ENCODE data around the gene COL2A1. TPM values are rescaled to one million over a fixed set of nuclear protein-coding genes. Genes with fewer than 3 reads are reported as not detected.

Gene COL2A1
- total and polyA plus RNA-seq, 2 donors = 2.3 TPM; not detected in 1

DNA sequence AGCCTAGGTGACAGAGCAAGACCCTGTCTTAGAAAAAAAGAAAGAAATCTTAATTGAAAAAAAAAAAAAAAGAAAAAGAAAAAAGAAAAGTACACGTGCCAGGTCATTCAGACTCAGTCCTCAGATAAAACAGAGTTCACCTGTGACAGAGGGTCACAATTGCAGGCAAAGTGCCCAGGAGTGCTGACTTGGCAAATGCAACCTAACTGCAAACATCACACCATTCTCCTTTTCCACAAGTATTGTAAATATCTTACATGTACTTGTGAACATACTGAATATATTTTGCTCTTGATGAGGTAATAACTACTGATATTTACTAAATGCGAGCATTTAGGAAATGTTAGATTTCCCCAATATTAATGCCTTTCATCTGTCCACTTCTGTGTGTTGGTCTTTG is 9.0 kb upstream of the COL2A1 start:
- 73% methylated on average over 2 of the region's 2 CpGs for WGBS
- H3K27ac ChIP-seq (ENCODE audit: low read depth) = no peak overlapping the region
- no peaks in the 10 kb centered on the region for H3K36me3 ChIP-seq (ENCODE audit: insufficient read depth)
- H3K4me1 ChIP-seq (ENCODE audit: insufficient read depth) = no peaks in the 10 kb centered on the region
- DNase-seq (ENCODE audit: extremely low spot score) = no peak
- H3K4me3 ChIP-seq (ENCODE audit: low read depth, low read length) = no peak overlapping the region

- no peak for DNase-seq (ENCODE audit: extremely low spot score)
- Histone ChIP-seq H3K27ac (ENCODE audit: low read depth) (no peak overlapping the region), H3K4me3 (ENCODE audit: low read depth, low read length) (no peak overlapping the region), H3K36me3 (ENCODE audit: insufficient read depth) (no peaks in the 10 kb centered on the region), H3K4me1 (ENCODE audit: insufficient read depth) (no peaks in the 10 kb centered on the region)
- WGBS = 54% methylated on average over 8 of the region's 8 CpGs
These were observed 7.8 kb upstream of the COL2A1 start for GRCh38 chr12:48012070-48012469.

DNA sequence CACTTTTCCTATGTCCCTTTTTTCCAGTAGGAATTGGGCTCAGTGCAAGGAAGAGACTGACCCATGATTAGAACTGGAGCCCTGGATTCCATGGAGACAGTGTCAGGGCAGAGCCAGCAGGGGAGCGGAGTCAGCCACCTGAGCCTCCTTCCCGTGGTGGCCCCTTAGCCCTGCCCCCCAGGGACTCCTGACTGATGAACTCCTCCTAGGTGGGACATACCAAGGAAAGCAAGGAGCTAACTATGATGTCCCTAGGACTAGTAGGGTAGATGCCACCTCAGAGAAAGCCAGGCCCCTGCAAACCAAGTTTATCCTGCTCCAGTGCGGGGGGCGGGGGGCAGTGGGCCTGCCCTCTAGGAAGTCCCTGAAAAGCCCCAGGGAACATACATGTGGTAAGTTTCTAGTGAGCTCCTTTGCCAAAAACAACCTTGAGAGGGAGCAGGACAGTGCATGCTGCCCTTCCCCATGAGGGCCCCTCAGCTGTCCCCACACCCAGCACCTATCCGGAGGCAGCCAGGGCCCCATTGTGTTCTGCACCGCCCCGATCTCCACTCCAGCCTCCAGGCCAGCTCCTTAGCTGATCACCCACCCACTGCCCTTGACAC is 6.2 kb upstream of the COL2A1 start:
- no peak overlapping the region for H3K27ac ChIP-seq (ENCODE audit: low read depth)
- no peak overlapping the region for H3K4me3 ChIP-seq (ENCODE audit: low read depth, low read length)
- WGBS = 65% methylated on average over 7 of the region's 7 CpGs
- no peaks in the 10 kb centered on the region for H3K36me3 ChIP-seq (ENCODE audit: insufficient read depth)
- DNase-seq (ENCODE audit: extremely low spot score) = no peak
- no peaks in the 10 kb centered on the region for H3K4me1 ChIP-seq (ENCODE audit: insufficient read depth)

DNA sequence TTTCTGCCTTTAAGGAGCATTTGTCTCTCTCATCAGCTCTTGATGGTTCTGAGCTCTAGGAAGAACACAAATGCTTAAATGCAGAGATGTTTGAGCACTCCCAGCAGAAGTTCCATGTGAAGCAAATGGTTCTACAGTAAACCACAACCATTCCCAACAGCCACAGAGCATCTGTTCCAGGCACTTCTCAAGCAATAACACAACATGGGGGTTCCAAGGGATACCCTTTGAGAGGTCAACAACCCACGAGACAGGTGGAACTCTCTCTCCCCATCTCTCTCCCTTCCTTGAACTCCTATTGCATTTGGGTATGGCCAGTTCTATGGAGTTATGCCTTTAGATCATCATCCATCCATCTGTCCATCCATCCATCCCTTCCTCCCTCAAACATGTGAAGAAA is 5.2 kb upstream of the COL2A1 start:
- DNase-seq (ENCODE audit: extremely low spot score) = no peak
- 38% methylated on average over 1 of the region's 1 CpG for WGBS
- no peak overlapping the region for H3K4me3 ChIP-seq (ENCODE audit: low read depth, low read length)
- peaks cover 2% of the 10 kb centered on the region for H3K4me1 ChIP-seq (ENCODE audit: insufficient read depth)
- H3K36me3 ChIP-seq (ENCODE audit: insufficient read depth) = no peaks in the 10 kb centered on the region
- no peak overlapping the region for H3K27ac ChIP-seq (ENCODE audit: low read depth)

DNA sequence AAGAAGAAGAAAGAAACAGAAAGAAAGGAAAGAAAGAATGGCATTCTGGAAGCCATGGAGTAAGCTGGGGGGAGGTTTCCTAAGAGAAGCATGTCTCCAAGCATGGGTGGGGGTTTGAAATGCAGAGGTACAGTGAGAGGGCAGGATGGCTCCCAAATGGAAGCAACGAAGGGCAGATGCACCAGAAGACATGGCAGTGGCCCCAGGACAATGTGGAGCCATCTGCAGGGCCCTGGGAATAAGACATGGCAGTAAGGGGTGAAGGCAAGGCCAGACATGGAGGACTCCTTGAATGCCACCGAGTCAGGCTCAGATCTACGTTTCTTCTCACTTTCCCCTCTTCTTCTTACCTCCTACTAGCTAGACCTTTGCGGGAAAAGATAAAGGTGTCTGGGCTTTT is 4.7 kb upstream of the COL2A1 start:
- Histone ChIP-seq H3K4me3 (ENCODE audit: low read depth, low read length) (no peak overlapping the region), H3K36me3 (ENCODE audit: insufficient read depth) (no peaks in the 10 kb centered on the region), H3K4me1 (ENCODE audit: insufficient read depth) (peaks cover 2% of the 10 kb centered on the region), H3K27ac (ENCODE audit: low read depth) (no peak overlapping the region)
- no peak for DNase-seq (ENCODE audit: extremely low spot score)
- WGBS = 81% methylated on average over 4 of the region's 4 CpGs

GRCh38 chr12:48008349-48008748 is 4.1 kb upstream of the COL2A1 start:
- DNase-seq (ENCODE audit: extremely low spot score) = no peak
- no peak overlapping the region for H3K27ac ChIP-seq (ENCODE audit: low read depth)
- 25% methylated on average over 2 of the region's 2 CpGs for WGBS
- H3K4me1 ChIP-seq (ENCODE audit: insufficient read depth) = peaks cover 2% of the 10 kb centered on the region
- no peak overlapping the region for H3K4me3 ChIP-seq (ENCODE audit: low read depth, low read length)
- H3K36me3 ChIP-seq (ENCODE audit: insufficient read depth) = no peaks in the 10 kb centered on the region

DNA sequence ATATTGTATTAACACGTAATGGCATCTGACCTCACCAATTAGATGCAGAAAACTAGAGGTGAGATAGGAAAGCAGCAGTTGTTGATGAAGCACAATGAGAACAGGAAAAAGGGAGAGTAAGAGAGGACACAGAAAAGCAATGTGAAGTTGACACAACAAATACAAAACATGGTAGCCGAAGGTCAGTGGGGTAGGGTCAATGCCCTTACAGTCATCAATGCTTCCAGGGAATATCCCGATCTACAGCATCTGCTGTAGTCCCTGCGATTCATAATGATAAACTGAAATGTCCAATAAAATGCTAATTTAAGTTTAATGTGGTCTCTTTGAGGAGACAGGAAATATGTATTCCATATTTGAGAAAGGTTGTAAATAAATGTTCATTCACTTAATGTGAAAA is 2.9 kb upstream of the COL2A1 start:
- H3K27ac ChIP-seq (ENCODE audit: low read depth) = no peak overlapping the region
- DNase-seq (ENCODE audit: extremely low spot score) = no peak
- H3K36me3 ChIP-seq (ENCODE audit: insufficient read depth) = no peaks in the 10 kb centered on the region
- peaks cover 2% of the 10 kb centered on the region for H3K4me1 ChIP-seq (ENCODE audit: insufficient read depth)
- H3K4me3 ChIP-seq (ENCODE audit: low read depth, low read length) = no peak overlapping the region
- WGBS = 85% methylated on average over 4 of the region's 4 CpGs

- Histone ChIP-seq H3K4me3 (ENCODE audit: low read depth, low read length) (no peak overlapping the region), H3K4me1 (ENCODE audit: insufficient read depth) (peaks cover 2% of the 10 kb centered on the region), H3K27ac (ENCODE audit: low read depth) (no peak overlapping the region), H3K36me3 (ENCODE audit: insufficient read depth) (no peaks in the 10 kb centered on the region)
- DNase-seq (ENCODE audit: extremely low spot score) = no peak
These were observed 1.4 kb upstream of the COL2A1 start for GRCh38 chr12:48005750-48006021.

DNA sequence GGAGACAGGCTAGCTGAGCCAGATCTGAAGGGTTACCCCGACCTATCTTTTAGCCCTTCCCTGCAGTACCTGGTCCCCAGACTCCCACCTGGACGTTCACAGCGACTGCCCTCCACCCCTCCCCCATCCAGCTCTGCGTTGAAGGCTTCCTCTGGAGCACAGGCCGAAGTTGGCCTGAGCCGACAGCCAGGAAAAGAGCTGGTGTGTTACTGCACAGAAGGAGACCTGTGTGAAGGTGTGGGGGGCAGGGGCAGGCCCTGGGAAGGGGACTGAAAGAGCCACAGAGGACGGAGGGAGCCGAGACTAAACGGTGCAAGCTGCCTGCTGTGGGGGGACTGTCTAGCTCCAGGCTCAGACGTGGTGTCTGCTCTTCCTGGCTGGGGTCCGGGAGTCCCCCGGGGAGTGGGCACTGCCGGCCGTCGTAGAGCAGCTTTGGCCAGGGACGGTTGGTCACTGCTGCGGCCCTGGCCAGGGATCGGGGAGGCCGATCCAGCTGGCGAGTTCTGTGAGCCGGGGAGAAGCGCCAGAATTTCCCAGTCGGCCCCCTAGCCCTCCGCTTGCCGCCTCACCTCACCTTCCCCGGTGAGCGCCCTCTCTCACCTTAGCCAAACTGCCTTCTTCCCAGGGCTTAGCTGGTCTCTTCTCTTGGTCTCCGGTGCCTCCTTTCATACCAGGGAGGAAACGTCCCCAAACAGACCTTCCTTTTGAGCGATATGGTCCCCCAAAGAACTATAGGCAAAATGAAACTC is 899 bp upstream of the COL2A1 start:
- Histone ChIP-seq H3K27ac (ENCODE audit: low read depth) (no peak overlapping the region), H3K36me3 (ENCODE audit: insufficient read depth) (no peaks in the 10 kb centered on the region), H3K4me1 (ENCODE audit: insufficient read depth) (peaks cover 2% of the 10 kb centered on the region), H3K4me3 (ENCODE audit: low read depth, low read length) (no peak overlapping the region)
- no peak for DNase-seq (ENCODE audit: extremely low spot score)
- WGBS = 49% methylated on average over 30 of the region's 30 CpGs

GRCh38 chr12:48003226-48004052 is 837 bp downstream of the COL2A1 start:
- H3K4me3 ChIP-seq (ENCODE audit: low read depth, low read length) = peak overlapping the region; percentile 19
- H3K4me1 ChIP-seq (ENCODE audit: insufficient read depth) = peaks cover 2% of the 10 kb centered on the region
- no peak overlapping the region for H3K27ac ChIP-seq (ENCODE audit: low read depth)
- DNase-seq (ENCODE audit: extremely low spot score) = no peak
- no peaks in the 10 kb centered on the region for H3K36me3 ChIP-seq (ENCODE audit: insufficient read depth)
- 8% methylated on average over 38 of the region's 38 CpGs for WGBS

DNA sequence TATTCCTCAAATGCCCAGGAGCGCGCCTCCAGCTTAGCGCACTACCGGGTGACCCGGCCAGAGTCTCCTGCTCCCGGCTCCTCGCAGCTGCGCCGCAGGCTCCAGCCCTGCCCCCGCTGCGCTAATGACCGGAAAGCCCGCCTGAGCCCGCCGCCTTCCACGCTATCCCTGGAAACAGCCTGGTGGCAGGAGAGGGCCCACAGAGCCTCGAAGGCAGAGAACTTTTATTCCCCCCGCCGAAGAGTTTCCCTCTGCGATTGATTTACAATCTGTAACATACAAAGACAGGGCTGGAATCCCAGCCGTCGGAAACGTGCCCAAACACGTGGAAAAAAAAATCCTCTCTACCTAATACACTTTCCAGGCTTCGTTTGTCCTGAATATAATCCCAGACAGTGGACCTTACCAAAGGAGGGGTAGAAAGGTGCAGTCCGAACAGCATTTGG is 1.5 kb downstream of the COL2A1 start:
- DNase-seq (ENCODE audit: extremely low spot score) = no peak
- H3K4me3 ChIP-seq (ENCODE audit: low read depth, low read length) = no peak overlapping the region
- H3K36me3 ChIP-seq (ENCODE audit: insufficient read depth) = no peaks in the 10 kb centered on the region
- 2% methylated on average over 26 of the region's 26 CpGs for WGBS
- no peak overlapping the region for H3K27ac ChIP-seq (ENCODE audit: low read depth)
- H3K4me1 ChIP-seq (ENCODE audit: insufficient read depth) = peaks cover 2% of the 10 kb centered on the region

DNA sequence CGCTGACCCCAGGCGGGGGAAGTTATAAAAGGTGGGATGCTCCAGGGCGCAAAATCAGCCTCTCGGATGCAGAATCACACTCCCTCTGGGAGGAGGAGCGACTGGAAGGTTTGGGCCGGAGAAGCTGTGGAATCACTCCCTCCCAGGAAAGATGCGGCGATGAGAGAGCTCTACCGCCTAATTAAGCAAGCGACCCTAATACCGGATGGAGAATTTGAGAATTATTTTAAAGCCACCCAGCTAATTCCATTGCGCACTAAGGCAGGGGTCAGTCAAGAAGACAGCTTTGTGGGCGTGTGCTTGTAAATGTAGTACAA is 1.9 kb downstream of the COL2A1 start:
- no peaks in the 10 kb centered on the region for H3K36me3 ChIP-seq (ENCODE audit: insufficient read depth)
- WGBS = 3% methylated on average over 13 of the region's 13 CpGs
- H3K4me3 ChIP-seq (ENCODE audit: low read depth, low read length) = no peak overlapping the region
- no peak for DNase-seq (ENCODE audit: extremely low spot score)
- H3K27ac ChIP-seq (ENCODE audit: low read depth) = no peak overlapping the region
- peaks cover 2% of the 10 kb centered on the region for H3K4me1 ChIP-seq (ENCODE audit: insufficient read depth)

DNA sequence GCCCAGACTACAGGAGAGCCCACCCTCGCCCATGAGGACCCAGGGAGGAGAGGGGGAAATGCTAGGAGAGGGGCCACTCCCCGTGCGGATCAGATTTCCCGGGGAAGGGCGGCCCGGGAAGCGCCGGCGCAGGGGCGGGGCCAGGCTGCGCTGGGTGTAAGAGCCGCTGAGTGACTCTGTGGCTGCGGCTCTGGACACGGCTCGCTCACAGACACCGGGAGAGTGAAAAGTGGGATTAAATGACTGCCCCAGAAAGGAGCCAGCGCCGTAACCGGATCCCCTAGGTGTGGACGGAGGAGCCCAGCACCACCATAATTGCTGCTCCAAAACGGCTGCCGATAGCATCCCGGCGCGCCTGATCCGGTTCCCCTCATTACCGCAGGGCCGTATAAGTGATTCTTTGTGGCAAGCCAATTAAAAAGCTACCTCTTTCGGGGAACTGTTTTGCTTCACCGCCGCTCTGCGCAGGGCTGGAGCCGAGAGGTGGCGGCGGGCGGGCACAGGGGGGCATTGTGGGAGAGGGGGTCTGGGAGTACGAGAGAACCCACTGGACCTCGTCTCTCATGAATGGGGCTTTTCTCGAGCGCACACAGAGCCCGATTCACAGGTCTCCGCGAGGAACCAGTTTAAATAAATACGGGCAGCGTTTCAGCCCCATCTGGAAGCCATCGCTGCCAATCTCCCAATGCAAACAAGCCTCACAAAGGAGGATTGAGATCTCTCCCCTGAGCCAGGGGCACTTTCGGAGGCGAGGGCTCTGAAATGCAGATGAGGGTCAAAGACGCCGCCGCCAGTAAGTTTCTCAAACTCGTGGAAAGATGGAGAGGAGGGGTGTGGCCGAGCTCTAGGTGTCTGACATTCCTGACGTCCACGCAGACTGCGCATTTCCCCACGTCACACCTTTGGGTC is 2.5 kb downstream of the COL2A1 start:
- WGBS = under 1% methylated on average over 57 of the region's 57 CpGs
- Histone ChIP-seq H3K4me3 (ENCODE audit: low read depth, low read length) (peak overlapping the region; percentile 26), H3K27ac (ENCODE audit: low read depth) (no peak overlapping the region), H3K4me1 (ENCODE audit: insufficient read depth) (peaks cover 2% of the 10 kb centered on the region), H3K36me3 (ENCODE audit: insufficient read depth) (no peaks in the 10 kb centered on the region)
- no peak for DNase-seq (ENCODE audit: extremely low spot score)

Data from urinary bladder (tissue), 4 donors.